KMS-11 (cell line): ENCODE measurements around the gene ATP8B3.

Experiments
- H2AFZ ChIP-seq: fragments of 200-600 bp; sonication (generic); 2 replicates; pipeline ENCODE4 v1.6.1; 2016; ENCODE audit warnings: antibody characterized with exemption, mixed run types, low read depth
- H3K27ac ChIP-seq: fragments of 200-600 bp; sonication (generic); 2 replicates; pipeline ENCODE4 v1.6.1; 2016; ENCODE audit warnings: mild to moderate bottlenecking, mixed run types
- H3K27me3 ChIP-seq: fragments of 200-600 bp; sonication (generic); 2 replicates; pipeline ENCODE4 v1.6.1; 2017; ENCODE audit warnings: mild to moderate bottlenecking, low read depth, mixed run types, moderate library complexity; ENCODE audit not compliant: insufficient read depth
- H3K36me3 ChIP-seq: fragments of 200-600 bp; sonication (generic); 2 replicates; pipeline ENCODE4 v1.6.1; 2017; ENCODE audit warnings: mild to moderate bottlenecking, mixed run types; ENCODE audit not compliant: insufficient read depth
- H3K4me1 ChIP-seq: fragments of 200-600 bp; sonication (generic); 2 replicates; pipeline ENCODE4 v1.6.1; 2016; ENCODE audit warnings: mild to moderate bottlenecking, low read depth, mixed run types; ENCODE audit not compliant: poor library complexity, severe bottlenecking
- H3K4me2 ChIP-seq: fragments of 200-600 bp; sonication (generic); 2 replicates; pipeline ENCODE4 v1.7.0; 2016; ENCODE audit warnings: mild to moderate bottlenecking, mixed run types
- H3K4me3 ChIP-seq: fragments of 200-600 bp; sonication (generic); IDR thresholded peaks from 2 replicates; pipeline ENCODE4 v1.6.1; 2017; ENCODE audit warnings: low read depth, low read length, mixed read lengths; ENCODE audit not compliant: insufficient read depth
- H3K79me2 ChIP-seq: fragments of 200-600 bp; sonication (generic); 2 replicates; pipeline ENCODE4 v1.6.1; 2016; ENCODE audit warnings: low read depth, mixed run types; ENCODE audit not compliant: insufficient read depth
- H3K9ac ChIP-seq: fragments of 200-600 bp; sonication (generic); 2 replicates; pipeline ENCODE4 v1.6.1; 2016; ENCODE audit warnings: mild to moderate bottlenecking, mixed run types
- H4K20me1 ChIP-seq: fragments of 200-600 bp; sonication (generic); 2 replicates; pipeline ENCODE4 v1.6.1; 2016; ENCODE audit warnings: mild to moderate bottlenecking, mixed run types; ENCODE audit not compliant: insufficient read depth
- TF ChIP-seq, protein P1 (sequence below): fragments of 200-600 bp; sonication (generic); conservative IDR thresholded peaks from 2 replicates; pipeline ENCODE4 v1.6.1; 2017; ENCODE audit warnings: low read depth, mild to moderate bottlenecking, antibody characterized with exemption, low read length, moderate library complexity, mixed read lengths

The ATP8B3 gene

GRCh38 chr19:1845125-1845515, 33.0 kb upstream of the ATP8B3 start:
- H3K9ac ChIP-seq, result no peak overlapping the region

GRCh38 chr19:1844513-1845124, 32.5 kb upstream of the ATP8B3 start:
- H3K4me3 ChIP-seq, result no peak overlapping the region
- peaks cover 18% of the 10 kb centered on the region for H3K4me1 ChIP-seq
- H3K79me2 ChIP-seq, result peaks cover 74% of the 10 kb centered on the region
- no peak overlapping the region for H2AFZ ChIP-seq
- H3K36me3 ChIP-seq, result no peaks in the 10 kb centered on the region
- no peak overlapping the region for H3K9ac ChIP-seq
- H4K20me1 ChIP-seq, result peaks cover 9% of the 10 kb centered on the region; the same call in 1 of the 2 replicates
- TF ChIP-seq, protein P1, sequence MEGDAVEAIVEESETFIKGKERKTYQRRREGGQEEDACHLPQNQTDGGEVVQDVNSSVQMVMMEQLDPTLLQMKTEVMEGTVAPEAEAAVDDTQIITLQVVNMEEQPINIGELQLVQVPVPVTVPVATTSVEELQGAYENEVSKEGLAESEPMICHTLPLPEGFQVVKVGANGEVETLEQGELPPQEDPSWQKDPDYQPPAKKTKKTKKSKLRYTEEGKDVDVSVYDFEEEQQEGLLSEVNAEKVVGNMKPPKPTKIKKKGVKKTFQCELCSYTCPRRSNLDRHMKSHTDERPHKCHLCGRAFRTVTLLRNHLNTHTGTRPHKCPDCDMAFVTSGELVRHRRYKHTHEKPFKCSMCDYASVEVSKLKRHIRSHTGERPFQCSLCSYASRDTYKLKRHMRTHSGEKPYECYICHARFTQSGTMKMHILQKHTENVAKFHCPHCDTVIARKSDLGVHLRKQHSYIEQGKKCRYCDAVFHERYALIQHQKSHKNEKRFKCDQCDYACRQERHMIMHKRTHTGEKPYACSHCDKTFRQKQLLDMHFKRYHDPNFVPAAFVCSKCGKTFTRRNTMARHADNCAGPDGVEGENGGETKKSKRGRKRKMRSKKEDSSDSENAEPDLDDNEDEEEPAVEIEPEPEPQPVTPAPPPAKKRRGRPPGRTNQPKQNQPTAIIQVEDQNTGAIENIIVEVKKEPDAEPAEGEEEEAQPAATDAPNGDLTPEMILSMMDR, result no peak
- H3K4me2 ChIP-seq, result no peak overlapping the region
- no peaks in the 10 kb centered on the region for H3K27me3 ChIP-seq
- H3K27ac ChIP-seq, result no peak overlapping the region

More at GRCh38 chr19:1845125-1845515, 33.0 kb upstream of the ATP8B3 start:
- Histone ChIP-seq H3K27me3 (no peaks in the 10 kb centered on the region), H3K4me2 (no peak overlapping the region), H4K20me1 (0 out of 2 replicates have a peak, but pooled peaks cover 5% of the 10 kb centered on the region), H2AFZ (no peak overlapping the region), H3K79me2 (peaks cover 71% of the 10 kb centered on the region), H3K27ac (no peak overlapping the region), H3K4me1 (peaks cover 18% of the 10 kb centered on the region), H3K4me3 (no peak overlapping the region), H3K36me3 (no peaks in the 10 kb centered on the region)
- TF ChIP-seq, protein P1, result no peak

DNA sequence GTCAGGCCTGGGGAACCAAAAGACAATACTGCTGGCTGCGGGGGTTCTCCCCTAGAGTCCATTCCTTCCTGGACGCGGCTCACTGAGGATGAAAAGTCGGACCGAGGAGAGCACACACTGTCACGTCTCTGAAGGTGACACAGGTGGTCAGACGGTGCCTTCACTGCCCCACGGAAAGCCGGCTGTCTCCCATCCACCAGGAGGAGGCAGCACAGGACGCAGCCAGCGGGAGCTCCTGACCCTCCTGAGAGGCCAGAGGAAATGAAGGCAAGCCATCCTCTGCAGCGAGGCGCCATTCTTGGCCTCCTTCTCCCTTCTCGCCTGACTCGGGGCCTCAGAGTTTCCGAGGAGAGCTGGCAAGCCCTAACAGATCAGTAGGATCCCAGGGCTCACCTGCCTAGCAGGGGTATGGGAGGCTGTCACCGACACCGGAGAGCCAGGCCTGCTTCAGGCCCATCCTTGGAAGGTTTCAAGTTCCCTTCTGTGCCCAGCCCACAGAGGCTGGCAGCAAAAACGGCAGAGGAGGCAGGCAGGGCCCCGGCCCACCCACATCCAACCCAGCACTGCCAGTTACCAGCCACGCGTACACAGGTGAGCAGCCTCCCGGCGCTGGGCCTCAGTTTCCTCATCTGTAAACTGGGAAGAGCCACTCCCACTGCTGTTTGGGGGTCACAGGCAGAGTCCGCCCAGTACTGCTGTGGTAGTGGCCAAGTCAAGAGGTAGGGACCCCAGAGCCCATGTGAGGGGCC, 31.7 kb upstream of the ATP8B3 start:
- no peak overlapping the region for H3K4me2 ChIP-seq
- H2AFZ ChIP-seq, result no peak overlapping the region
- no peak overlapping the region for H3K4me3 ChIP-seq
- peaks cover 5% of the 10 kb centered on the region; the same call in 1 of the 2 replicates for H4K20me1 ChIP-seq
- H3K27ac ChIP-seq, result no peak overlapping the region
- no peaks in the 10 kb centered on the region for H3K27me3 ChIP-seq
- TF ChIP-seq, protein P1, result no peak
- peaks cover 15% of the 10 kb centered on the region for H3K4me1 ChIP-seq
- peaks cover 80% of the 10 kb centered on the region for H3K79me2 ChIP-seq
- no peak overlapping the region for H3K9ac ChIP-seq
- no peaks in the 10 kb centered on the region for H3K36me3 ChIP-seq

GRCh38 chr19:1843116-1843515, 31.0 kb upstream of the ATP8B3 start:
- H3K9ac ChIP-seq, result no peak overlapping the region
- TF ChIP-seq, protein P1, result no peak
- H3K4me2 ChIP-seq, result no peak overlapping the region
- H3K79me2 ChIP-seq, result peaks cover 87% of the 10 kb centered on the region
- H2AFZ ChIP-seq, result no peak overlapping the region
- H3K4me3 ChIP-seq, result no peak overlapping the region
- peaks cover 13% of the 10 kb centered on the region for H3K4me1 ChIP-seq
- peaks cover 4% of the 10 kb centered on the region; the same call in 1 of the 2 replicates for H4K20me1 ChIP-seq
- no peaks in the 10 kb centered on the region for H3K27me3 ChIP-seq
- H3K27ac ChIP-seq, result no peak overlapping the region
- H3K36me3 ChIP-seq, result no peaks in the 10 kb centered on the region
